Measurements from ENCODE around the gene PANK4. TPM values are rescaled to one million over a fixed set of nuclear protein-coding genes. Genes with fewer than 3 reads are reported as not detected.
"Not testable (repeated sequence)": the region's sequence is repeated elsewhere in the genome, so short reads cannot be mapped to it uniquely, and the experiment has no call there.

PANK4 gene
- total and polyA plus RNA-seq, 10 of the 15 experiments (the other 5 are each of a cell fraction or from before 2014, with no cell fraction given): 0.35 to 38.0 (median 18.6) TPM

DNA sequence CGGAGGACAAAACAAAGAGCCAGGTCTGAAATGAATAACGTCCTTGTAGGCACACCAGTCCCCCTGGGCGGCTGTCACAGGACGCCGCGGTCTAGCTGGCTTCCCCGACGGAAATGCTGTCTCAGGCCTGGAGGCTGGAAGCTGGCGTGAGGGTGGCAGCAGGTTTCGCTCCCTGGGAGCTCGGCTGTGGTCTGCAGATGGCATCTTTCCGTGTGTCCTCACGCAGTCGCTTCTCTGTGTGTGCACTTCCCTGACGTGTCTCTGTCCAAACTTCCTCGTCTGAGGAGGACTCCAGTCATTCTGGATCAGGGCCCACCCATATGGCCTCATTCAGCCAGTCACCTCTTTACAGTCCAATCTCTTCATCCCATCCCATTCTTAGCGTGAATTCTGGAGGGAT is 43.9 kb upstream of the PANK4 start:
- H3K9me3 ChIP-seq (replicated peaks; ENCODE audit: control insufficient read depth, insufficient read depth, low read length): peaks cover 2% of the 10 kb centered on the region; the same call in 1 of the 3 replicates
- no peak overlapping the region for H3K4me2 ChIP-seq (ENCODE audit: control insufficient read depth, insufficient read depth)
- no peaks in the 10 kb centered on the region for H3K79me2 ChIP-seq (ENCODE audit: control insufficient read depth, insufficient read depth, low read length)
- DNase-seq (ENCODE audit: low read depth, low spot score) (no peak), ATAC-seq (no peak), FAIRE-seq (no peak)
- CTCF ChIA-PET: no interaction called here
- no peak overlapping the region for H3K27ac ChIP-seq (ENCODE audit: control insufficient read depth, insufficient read depth)
- no peak overlapping the region for H3K9ac ChIP-seq (ENCODE audit: control insufficient read depth, insufficient read depth, low read length)
- no peak overlapping the region for H2AFZ ChIP-seq (ENCODE audit: control insufficient read depth, low read depth, low read length)
- no TSS peak for BruUV-seq (replicated peaks)
- POLR2A ChIA-PET: no interaction called here
- intact Hi-C loops (cut with micrococcal nuclease; ENCODE audit: unreplicated experiment): no loop called here
- no peaks in the 10 kb centered on the region for H3K36me3 ChIP-seq (ENCODE audit: control insufficient read depth in 2 of 2, insufficient read depth in 2 of 2, low read length in 1 of 2)
- 91% methylated on average over 17 of the region's 17 CpGs for WGBS (ENCODE audit: insufficient coverage, insufficient replicate concordance, low lambda C conversion rate, missing lambda C conversion rate)
- SMC1A ChIA-PET (ENCODE audit: uncharacterized antibody, unreplicated experiment): interaction anchor here (1.5 kb wide), 1 partner anchor 13 kb away, joined by 3 read pairs; no protein-coding TSS in a partner anchor
- RAD21 ChIA-PET (ENCODE audit: unreplicated experiment): no interaction called here
- peaks cover under 1% of the 10 kb centered on the region; the same call in 1 of the 2 replicates for H3K4me1 ChIP-seq (ENCODE audit: control insufficient read depth, insufficient read depth, low read length)
- no peaks in the 10 kb centered on the region for H3K27me3 ChIP-seq (replicated peaks in 1 of 2; ENCODE audit: control insufficient read depth in 2 of 2, insufficient read depth in 2 of 2, low read length in 1 of 2)
- TF ChIP-seq, protein P1, sequence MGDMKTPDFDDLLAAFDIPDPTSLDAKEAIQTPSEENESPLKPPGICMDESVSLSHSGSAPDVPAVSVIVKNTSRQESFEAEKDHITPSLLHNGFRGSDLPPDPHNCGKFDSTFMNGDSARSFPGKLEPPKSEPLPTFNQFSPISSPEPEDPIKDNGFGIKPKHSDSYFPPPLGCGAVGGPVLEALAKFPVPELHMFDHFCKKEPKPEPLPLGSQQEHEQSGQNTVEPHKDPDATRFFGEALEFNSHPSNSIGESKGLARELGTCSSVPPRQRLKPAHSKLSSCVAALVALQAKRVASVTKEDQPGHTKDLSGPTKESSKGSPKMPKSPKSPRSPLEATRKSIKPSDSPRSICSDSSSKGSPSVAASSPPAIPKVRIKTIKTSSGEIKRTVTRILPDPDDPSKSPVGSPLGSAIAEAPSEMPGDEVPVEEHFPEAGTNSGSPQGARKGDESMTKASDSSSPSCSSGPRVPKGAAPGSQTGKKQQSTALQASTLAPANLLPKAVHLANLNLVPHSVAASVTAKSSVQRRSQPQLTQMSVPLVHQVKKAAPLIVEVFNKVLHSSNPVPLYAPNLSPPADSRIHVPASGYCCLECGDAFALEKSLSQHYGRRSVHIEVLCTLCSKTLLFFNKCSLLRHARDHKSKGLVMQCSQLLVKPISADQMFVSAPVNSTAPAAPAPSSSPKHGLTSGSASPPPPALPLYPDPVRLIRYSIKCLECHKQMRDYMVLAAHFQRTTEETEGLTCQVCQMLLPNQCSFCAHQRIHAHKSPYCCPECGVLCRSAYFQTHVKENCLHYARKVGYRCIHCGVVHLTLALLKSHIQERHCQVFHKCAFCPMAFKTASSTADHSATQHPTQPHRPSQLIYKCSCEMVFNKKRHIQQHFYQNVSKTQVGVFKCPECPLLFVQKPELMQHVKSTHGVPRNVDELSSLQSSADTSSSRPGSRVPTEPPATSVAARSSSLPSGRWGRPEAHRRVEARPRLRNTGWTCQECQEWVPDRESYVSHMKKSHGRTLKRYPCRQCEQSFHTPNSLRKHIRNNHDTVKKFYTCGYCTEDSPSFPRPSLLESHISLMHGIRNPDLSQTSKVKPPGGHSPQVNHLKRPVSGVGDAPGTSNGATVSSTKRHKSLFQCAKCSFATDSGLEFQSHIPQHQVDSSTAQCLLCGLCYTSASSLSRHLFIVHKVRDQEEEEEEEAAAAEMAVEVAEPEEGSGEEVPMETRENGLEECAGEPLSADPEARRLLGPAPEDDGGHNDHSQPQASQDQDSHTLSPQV (IDR thresholded peaks at IDR 0.05): no peak
- TF ChIP-seq EED (IDR thresholded peaks at IDR 0.05; ENCODE audit: low read depth) (no peak), KDM1A (IDR thresholded peaks at IDR 0.05; ENCODE audit: borderline replicate concordance) (no peak), MEF2A (IDR thresholded peaks at IDR 0.05; ENCODE audit: insufficient read depth, low read depth, low read length) (no peak), CHD4 (IDR thresholded peaks at IDR 0.05) (no peak), WRNIP1 (IDR thresholded peaks at IDR 0.05; ENCODE audit: borderline replicate concordance, low read depth, low read length) (no peak), TCF7 (IDR thresholded peaks at IDR 0.05; ENCODE audit: borderline replicate concordance) (no peak)
- TF ChIP-seq, protein P2, sequence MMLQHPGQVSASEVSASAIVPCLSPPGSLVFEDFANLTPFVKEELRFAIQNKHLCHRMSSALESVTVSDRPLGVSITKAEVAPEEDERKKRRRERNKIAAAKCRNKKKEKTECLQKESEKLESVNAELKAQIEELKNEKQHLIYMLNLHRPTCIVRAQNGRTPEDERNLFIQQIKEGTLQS (IDR thresholded peaks at IDR 0.05; ENCODE audit: borderline replicate concordance, extremely low read depth, low read depth, low read length): no peak
- in situ Hi-C loops (cut with MboI): no loop called here
- H4K20me1 ChIP-seq (ENCODE audit: control insufficient read depth, insufficient read depth): no peaks in the 10 kb centered on the region
- no peak overlapping the region for H3K4me3 ChIP-seq

DNA sequence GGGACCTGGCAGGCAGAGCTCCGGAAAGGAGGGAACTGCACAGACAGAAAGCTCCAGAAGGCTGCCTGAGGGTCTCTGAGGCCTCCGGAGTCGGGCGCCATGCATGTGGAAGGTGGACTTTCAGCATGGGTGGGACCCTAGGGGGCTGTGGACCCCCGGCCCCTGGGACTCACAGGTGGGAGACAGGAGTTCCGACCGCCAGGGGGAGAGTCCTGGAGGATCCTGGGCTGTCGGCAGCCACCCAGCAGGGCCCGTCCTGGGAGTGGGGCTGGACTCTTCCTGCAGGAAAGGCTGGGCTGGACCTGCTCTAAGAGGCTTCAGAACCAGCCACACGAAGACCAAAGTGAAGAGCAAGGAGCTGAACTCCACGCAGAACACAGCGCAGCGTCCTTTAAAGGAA is 43.3 kb upstream of the PANK4 start:
- H3K79me2 ChIP-seq (ENCODE audit: control insufficient read depth, insufficient read depth, low read length); H3K4me3 ChIP-seq; BruUV-seq (replicated peaks); SMC1A ChIA-PET (ENCODE audit: uncharacterized antibody, unreplicated experiment); POLR2A ChIA-PET; H3K9ac ChIP-seq (ENCODE audit: control insufficient read depth, insufficient read depth, low read length); intact Hi-C loops (cut with micrococcal nuclease; ENCODE audit: unreplicated experiment); RAD21 ChIA-PET (ENCODE audit: unreplicated experiment); H4K20me1 ChIP-seq (ENCODE audit: control insufficient read depth, insufficient read depth); ATAC-seq; H3K36me3 ChIP-seq (ENCODE audit: control insufficient read depth in 2 of 2, insufficient read depth in 2 of 2, low read length in 1 of 2); FAIRE-seq; H3K9me3 ChIP-seq (replicated peaks; ENCODE audit: control insufficient read depth, insufficient read depth, low read length); H3K4me1 ChIP-seq (ENCODE audit: control insufficient read depth, insufficient read depth, low read length); H3K27ac ChIP-seq (ENCODE audit: control insufficient read depth, insufficient read depth); H3K27me3 ChIP-seq (replicated peaks in 1 of 2; ENCODE audit: control insufficient read depth in 2 of 2, insufficient read depth in 2 of 2, low read length in 1 of 2); H2AFZ ChIP-seq (ENCODE audit: control insufficient read depth, low read depth, low read length); in situ Hi-C loops (cut with MboI); DNase-seq (ENCODE audit: low read depth, low spot score); H3K4me2 ChIP-seq (ENCODE audit: control insufficient read depth, insufficient read depth); CTCF ChIA-PET: not testable (repeated sequence)
- 75% methylated on average over 13 of the region's 13 CpGs for WGBS (ENCODE audit: insufficient coverage, insufficient replicate concordance, low lambda C conversion rate, missing lambda C conversion rate)

Measured in GM12878 (cell line).